Right cardiac atrium (tissue), 5 donors: ENCODE results near the gene SLC35F3. TPM values are rescaled to one million over a fixed set of nuclear protein-coding genes. Genes with fewer than 3 reads are reported as not detected.
"Not testable (repeated sequence)": the region's sequence is repeated elsewhere in the genome, so short reads cannot be mapped to it uniquely, and the experiment has no call there.

Experiments used
- ATAC-seq, 2 donors: fragments of 200-7000 bp; cut with Tn5 transposase; one replicate each; pipeline versions ENCODE4 v1.8.0 to v1.9.1; 2020; ENCODE audit warnings: moderate library complexity in 2 of 2, mild to moderate bottlenecking in 1 of 2
- DNase-seq, 3 donors: peaks; one replicate each; pipeline ENCODE4 v3.0.0-alpha.2; 2020
- H3K27ac ChIP-seq: one replicate; pipeline ENCODE4 v1.5.1; 2013; ENCODE audit warnings: mild to moderate bottlenecking, low read length, control low read depth, moderate library complexity
- H3K27me3 ChIP-seq: one replicate; pipeline ENCODE4 v1.6.1; 2013; ENCODE audit not compliant: control insufficient read depth, insufficient read depth
- H3K4me1 ChIP-seq: one replicate; pipeline ENCODE4 v1.6.1; 2013; ENCODE audit warnings: low read length; ENCODE audit not compliant: control insufficient read depth, insufficient read depth
- H3K4me3 ChIP-seq: one replicate; pipeline ENCODE4 v1.5.1; 2013; ENCODE audit warnings: low read length, control low read depth
- H3K9me3 ChIP-seq: one replicate; pipeline ENCODE4 v1.6.1; 2013; ENCODE audit warnings: low read length; ENCODE audit not compliant: control insufficient read depth
- WGBS: extraction: QIAGEN DNeasy Blood & Tissue Kit; methylation state at CpG from one replicate; pipeline ENCODE4 v1.1.7; 2013; 5-methylcytosine and 5-hydroxymethylcytosine counted together
- intact Hi-C, 4 donors: fragments of 100-400 bp; cut with DNase I; formaldehyde crosslinking; loops; one replicate each; pipeline versions ENCODE4 v1.11.0 to v1.14.0; 2022 to 2023
- polyA plus RNA-seq: library from polyadenylated mRNA; stranded (reverse); fragments of 200-250 nt; gene quantifications from one replicate; pipeline ENCODE4 v1.2.3, GENCODE V29; 2013
- total RNA-seq, 4 donors: library from RNA; stranded (reverse); fragmentation: NEBNext Ultra II Directional; extraction: Animal tissue kit (Norgen Biotek cat#: 25700); gene quantifications; one replicate each; pipeline ENCODE4 v1.2.1, GENCODE V29; 2021
- donor health status: healthy with polysubstance abuse.
- donor health status: DM: no; HTN: yes; CAD: no.
- donor health status: DM: no; HTN: no; CAD: no.
- donor health status: DM: no; HTN: yes; CAD: no; lungs with severe emphysema.
- donor health status: DM: yes; HTN: yes; CAD: no.

SLC35F3 gene
- total and polyA plus RNA-seq, 5 donors: 0.09 TPM; not detected in 4

GRCh38 chr1:234199476-234200127, 295.1 kb downstream of the SLC35F3 start:
- no peak for ATAC-seq
- Histone ChIP-seq H3K4me3 (no peak overlapping the region), H3K4me1 (no peaks in the 10 kb centered on the region), H3K9me3 (no peaks in the 10 kb centered on the region), H3K27me3 (no peaks in the 10 kb centered on the region), H3K27ac (no peak overlapping the region)
- intact Hi-C loops: no loop called here
- no peak for DNase-seq
- WGBS: 72% methylated on average over 2 of the region's 2 CpGs

GRCh38 chr1:234200566-234200965, 296.1 kb downstream of the SLC35F3 start:
- no peaks in the 10 kb centered on the region for H3K27me3 ChIP-seq
- WGBS: 76% methylated on average over 4 of the region's 4 CpGs
- intact Hi-C loops: no loop called here
- DNase-seq (no peak), ATAC-seq (no peak)
- H3K4me1 ChIP-seq: no peaks in the 10 kb centered on the region
- H3K9me3 ChIP-seq: no peaks in the 10 kb centered on the region
- H3K27ac ChIP-seq: no peak overlapping the region
- no peak overlapping the region for H3K4me3 ChIP-seq

GRCh38 chr1:234201600-234201999, 297.1 kb downstream of the SLC35F3 start:
- ATAC-seq: no peak
- 66% methylated on average over 5 of the region's 5 CpGs for WGBS

GRCh38 chr1:234205966-234206365, 301.5 kb downstream of the SLC35F3 start:
- Histone ChIP-seq H3K27ac (no peak overlapping the region), H3K4me1 (peaks cover 2% of the 10 kb centered on the region), H3K27me3 (no peaks in the 10 kb centered on the region), H3K9me3 (peaks cover 2% of the 10 kb centered on the region), H3K4me3 (no peak overlapping the region)
- intact Hi-C loops: no loop called here
- peak in 1 of 2 donors; percentile 26 for ATAC-seq
- no peak for DNase-seq
- 51% methylated on average over 7 of the region's 7 CpGs for WGBS

More at GRCh38 chr1:234201600-234201999, 297.1 kb downstream of the SLC35F3 start:
- DNase-seq: no peak
- Histone ChIP-seq H3K27ac (no peak overlapping the region), H3K27me3 (no peaks in the 10 kb centered on the region), H3K4me1 (peaks cover under 1% of the 10 kb centered on the region), H3K9me3 (no peaks in the 10 kb centered on the region), H3K4me3 (no peak overlapping the region)
- intact Hi-C loops: no loop called here

GRCh38 chr1:234206651-234207284, 302.3 kb downstream of the SLC35F3 start:
- ATAC-seq (peak; percentile 55 to 76), DNase-seq (peak in 1 of 3 donors; percentile 32)
- intact Hi-C loops: no loop called here
- 66% methylated on average over 18 of the region's 18 CpGs for WGBS
- H3K4me1 ChIP-seq: peaks cover 2% of the 10 kb centered on the region
- peaks cover 2% of the 10 kb centered on the region for H3K9me3 ChIP-seq
- H3K27ac ChIP-seq: no peak overlapping the region
- no peak overlapping the region for H3K4me3 ChIP-seq
- no peaks in the 10 kb centered on the region for H3K27me3 ChIP-seq

- intact Hi-C loops: no loop called here
- 62% methylated on average over 3 of the region's 3 CpGs for WGBS
- ATAC-seq: no peak
- Histone ChIP-seq H3K9me3 (peaks cover 2% of the 10 kb centered on the region), H3K27me3 (no peaks in the 10 kb centered on the region), H3K27ac (no peak overlapping the region), H3K4me3 (no peak overlapping the region), H3K4me1 (peaks cover 2% of the 10 kb centered on the region)
- DNase-seq: no peak
Measured at GRCh38 chr1:234208351-234208750, 303.9 kb downstream of the SLC35F3 start.

GRCh38 chr1:234208791-234209190, 304.3 kb downstream of the SLC35F3 start:
- Histone ChIP-seq H3K27ac (no peak overlapping the region), H3K9me3 (peaks cover 2% of the 10 kb centered on the region), H3K27me3 (no peaks in the 10 kb centered on the region), H3K4me1 (peaks cover 2% of the 10 kb centered on the region), H3K4me3 (no peak overlapping the region)
- DNase-seq (no peak), ATAC-seq (no peak)
- intact Hi-C loops: no loop called here
- 48% methylated on average over 1 of the region's 1 CpG for WGBS

GRCh38 chr1:234210429-234210828, 306.0 kb downstream of the SLC35F3 start:
- ATAC-seq, H3K27me3 ChIP-seq, intact Hi-C loops: not testable (repeated sequence)

GRCh38 chr1:234211855-234212254, 307.4 kb downstream of the SLC35F3 start:
- H3K4me1 ChIP-seq, H3K27ac ChIP-seq, intact Hi-C loops, H3K27me3 ChIP-seq, H3K4me3 ChIP-seq, ATAC-seq, DNase-seq, H3K9me3 ChIP-seq: not testable (repeated sequence)
- 63% methylated on average over 2 of the region's 2 CpGs for WGBS

More at GRCh38 chr1:234210429-234210828, 306.0 kb downstream of the SLC35F3 start:
- H3K4me3 ChIP-seq, H3K9me3 ChIP-seq, DNase-seq, H3K27ac ChIP-seq, H3K4me1 ChIP-seq: not testable (repeated sequence)
- WGBS: 84% methylated on average over 1 of the region's 1 CpG

- 39% methylated on average over 4 of the region's 4 CpGs for WGBS
- ATAC-seq (peak in 1 of 2 donors; percentile 43), DNase-seq (no peak)
- H3K27ac ChIP-seq: no peak overlapping the region
- peaks cover 2% of the 10 kb centered on the region for H3K9me3 ChIP-seq
- no peaks in the 10 kb centered on the region for H3K4me1 ChIP-seq
- H3K27me3 ChIP-seq: no peaks in the 10 kb centered on the region
- intact Hi-C loops: no loop called here
- no peak overlapping the region for H3K4me3 ChIP-seq
Measured at GRCh38 chr1:234212764-234213657, 308.5 kb downstream of the SLC35F3 start.

GRCh38 chr1:234213658-234214128, 309.2 kb downstream of the SLC35F3 start:
- intact Hi-C loops: no loop called here
- Histone ChIP-seq H3K4me1 (no peaks in the 10 kb centered on the region), H3K27ac (no peak overlapping the region), H3K9me3 (no peaks in the 10 kb centered on the region), H3K4me3 (peak overlapping the region; percentile 34), H3K27me3 (no peaks in the 10 kb centered on the region)
- DNase-seq (no peak), ATAC-seq (peak in 1 of 2 donors; percentile 50)
- WGBS: 18% methylated on average over 8 of the region's 8 CpGs
